KOPT-K1 (cell line): ENCODE data around the gene SVIL.
"Not testable (repeated sequence)": the region's sequence is repeated elsewhere in the genome, so short reads cannot be mapped to it uniquely, and the experiment has no call there.

ENCODE experiments used
- H3K27ac ChIP-seq: fragments of 200-600 bp; sonication (generic); 2 replicates; pipeline ENCODE4 v1.5.1; 2016; ENCODE audit warnings: antibody characterized with exemption, mild to moderate bottlenecking, low read depth, low read length; ENCODE audit not compliant: poor library complexity, severe bottlenecking
- H3K36me3 ChIP-seq: fragments of 200-600 bp; sonication (generic); 2 replicates; pipeline ENCODE4 v1.5.1; 2017; ENCODE audit warnings: antibody characterized with exemption, mild to moderate bottlenecking, low read length, moderate library complexity; ENCODE audit not compliant: insufficient read depth
- H3K9me3 ChIP-seq: fragments of 200-600 bp; sonication (generic); 2 replicates; pipeline ENCODE4 v1.5.1; 2017; ENCODE audit warnings: antibody characterized with exemption, low read length, mild to moderate bottlenecking; ENCODE audit not compliant: insufficient read depth, poor library complexity, severe bottlenecking

SVIL gene

GRCh38 chr10:29541422-29542210 lies 93.2 kb downstream of the SVIL start:
- Histone ChIP-seq H3K27ac (no peak overlapping the region), H3K36me3 (no peaks in the 10 kb centered on the region), H3K9me3 (no peaks in the 10 kb centered on the region)

- Histone ChIP-seq H3K27ac (no peak overlapping the region), H3K9me3 (no peaks in the 10 kb centered on the region), H3K36me3 (no peaks in the 10 kb centered on the region)
Observed at GRCh38 chr10:29540016-29540415, 94.8 kb downstream of the SVIL start.

GRCh38 chr10:29539412-29539811 lies 95.4 kb downstream of the SVIL start:
- H3K27ac ChIP-seq, result no peak overlapping the region
- no peaks in the 10 kb centered on the region for H3K9me3 ChIP-seq
- no peaks in the 10 kb centered on the region for H3K36me3 ChIP-seq

- no peak overlapping the region for H3K27ac ChIP-seq
- H3K9me3 ChIP-seq, result no peaks in the 10 kb centered on the region
- H3K36me3 ChIP-seq, result no peaks in the 10 kb centered on the region
Observed at GRCh38 chr10:29537799-29538198, 97.0 kb downstream of the SVIL start.

GRCh38 chr10:29536691-29537090 lies 98.1 kb downstream of the SVIL start:
- H3K36me3 ChIP-seq, H3K27ac ChIP-seq, H3K9me3 ChIP-seq: not testable (repeated sequence)

GRCh38 chr10:29535778-29536453 lies 98.9 kb downstream of the SVIL start:
- H3K27ac ChIP-seq, result no peak overlapping the region
- H3K9me3 ChIP-seq, result no peaks in the 10 kb centered on the region
- H3K36me3 ChIP-seq, result no peaks in the 10 kb centered on the region

GRCh38 chr10:29535012-29535777 lies 99.6 kb downstream of the SVIL start:
- H3K36me3 ChIP-seq, result no peaks in the 10 kb centered on the region
- no peak overlapping the region for H3K27ac ChIP-seq
- no peaks in the 10 kb centered on the region for H3K9me3 ChIP-seq

- H3K36me3 ChIP-seq, result no peaks in the 10 kb centered on the region
- H3K27ac ChIP-seq, result no peak overlapping the region
- H3K9me3 ChIP-seq, result no peaks in the 10 kb centered on the region
Observed at GRCh38 chr10:29534590-29534989, 100.2 kb downstream of the SVIL start.

- H3K9me3 ChIP-seq, result no peaks in the 10 kb centered on the region
- no peak overlapping the region for H3K27ac ChIP-seq
- H3K36me3 ChIP-seq, result no peaks in the 10 kb centered on the region
Observed at GRCh38 chr10:29533696-29534285, 101.0 kb downstream of the SVIL start.

GRCh38 chr10:29533046-29533445 lies 101.7 kb downstream of the SVIL start:
- Histone ChIP-seq H3K36me3 (no peaks in the 10 kb centered on the region), H3K9me3 (no peaks in the 10 kb centered on the region), H3K27ac (no peak overlapping the region)

GRCh38 chr10:29532256-29532878 lies 102.4 kb downstream of the SVIL start:
- no peak overlapping the region for H3K27ac ChIP-seq
- H3K36me3 ChIP-seq, result no peaks in the 10 kb centered on the region
- no peaks in the 10 kb centered on the region for H3K9me3 ChIP-seq

- no peaks in the 10 kb centered on the region for H3K9me3 ChIP-seq
- H3K36me3 ChIP-seq, result no peaks in the 10 kb centered on the region
- no peak overlapping the region for H3K27ac ChIP-seq
Observed at GRCh38 chr10:29530112-29530976, 104.4 kb downstream of the SVIL start.

- H3K9me3 ChIP-seq, result no peaks in the 10 kb centered on the region
- no peaks in the 10 kb centered on the region for H3K36me3 ChIP-seq
- H3K27ac ChIP-seq, result no peak overlapping the region
Observed at GRCh38 chr10:29529146-29529545, 105.6 kb downstream of the SVIL start.

GRCh38 chr10:29525762-29526161 lies 109.0 kb downstream of the SVIL start:
- no peaks in the 10 kb centered on the region for H3K36me3 ChIP-seq
- no peak overlapping the region for H3K27ac ChIP-seq
- H3K9me3 ChIP-seq, result no peaks in the 10 kb centered on the region
